GM12874 (cell line): ENCODE measurements around the gene MFAP3L.

Source experiments
- TF ChIP-seq, protein P1 (sequence below): IDR thresholded peaks from 2 replicates; pipeline ENCODE4 v1.5.1; 2011; ENCODE audit warnings: low read depth, mild to moderate bottlenecking, control low read depth, low read length, moderate library complexity; ENCODE audit not compliant: insufficient read depth

MFAP3L gene

DNA sequence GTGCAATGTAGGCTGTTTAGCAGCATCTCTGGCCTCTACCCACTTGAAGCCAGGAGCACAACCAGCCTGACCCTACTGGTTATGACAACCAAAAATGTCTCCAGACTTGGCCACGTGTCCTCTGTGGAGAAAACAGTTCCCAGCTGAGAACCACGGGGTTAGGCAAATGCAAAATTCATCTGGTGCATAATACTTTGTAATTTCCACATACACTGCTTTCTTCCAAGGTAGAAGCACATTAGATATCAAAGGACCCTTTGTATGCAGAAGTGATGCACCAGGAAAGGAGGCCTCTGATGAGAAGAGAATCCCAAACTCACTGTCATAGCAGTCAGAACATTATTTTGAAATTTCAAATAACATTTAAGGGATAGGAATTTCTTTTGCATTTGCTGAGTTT is 26.3 kb downstream of the MFAP3L start:
- TF ChIP-seq, protein P1, sequence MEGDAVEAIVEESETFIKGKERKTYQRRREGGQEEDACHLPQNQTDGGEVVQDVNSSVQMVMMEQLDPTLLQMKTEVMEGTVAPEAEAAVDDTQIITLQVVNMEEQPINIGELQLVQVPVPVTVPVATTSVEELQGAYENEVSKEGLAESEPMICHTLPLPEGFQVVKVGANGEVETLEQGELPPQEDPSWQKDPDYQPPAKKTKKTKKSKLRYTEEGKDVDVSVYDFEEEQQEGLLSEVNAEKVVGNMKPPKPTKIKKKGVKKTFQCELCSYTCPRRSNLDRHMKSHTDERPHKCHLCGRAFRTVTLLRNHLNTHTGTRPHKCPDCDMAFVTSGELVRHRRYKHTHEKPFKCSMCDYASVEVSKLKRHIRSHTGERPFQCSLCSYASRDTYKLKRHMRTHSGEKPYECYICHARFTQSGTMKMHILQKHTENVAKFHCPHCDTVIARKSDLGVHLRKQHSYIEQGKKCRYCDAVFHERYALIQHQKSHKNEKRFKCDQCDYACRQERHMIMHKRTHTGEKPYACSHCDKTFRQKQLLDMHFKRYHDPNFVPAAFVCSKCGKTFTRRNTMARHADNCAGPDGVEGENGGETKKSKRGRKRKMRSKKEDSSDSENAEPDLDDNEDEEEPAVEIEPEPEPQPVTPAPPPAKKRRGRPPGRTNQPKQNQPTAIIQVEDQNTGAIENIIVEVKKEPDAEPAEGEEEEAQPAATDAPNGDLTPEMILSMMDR: no peak

DNA sequence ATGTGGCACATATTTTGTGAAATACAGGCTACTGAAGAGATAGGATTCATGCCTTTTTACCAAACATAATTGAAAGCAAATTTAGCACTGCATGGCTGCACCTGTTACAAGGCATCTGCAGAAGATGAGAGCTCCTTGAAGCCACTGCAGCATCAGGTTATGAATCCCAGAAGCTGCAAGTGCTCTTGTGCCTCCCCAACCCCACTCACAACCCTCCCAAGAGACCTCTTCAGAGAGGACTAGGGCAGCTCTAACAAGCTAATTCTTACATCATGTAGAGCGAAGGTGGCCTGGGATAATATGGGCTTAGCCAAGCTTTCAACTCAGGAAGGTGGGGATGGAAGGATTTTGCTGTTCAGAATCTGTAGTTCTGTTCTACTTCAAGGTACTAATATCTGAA is 27.2 kb downstream of the MFAP3L start:
- TF ChIP-seq, protein P1: no peak

DNA sequence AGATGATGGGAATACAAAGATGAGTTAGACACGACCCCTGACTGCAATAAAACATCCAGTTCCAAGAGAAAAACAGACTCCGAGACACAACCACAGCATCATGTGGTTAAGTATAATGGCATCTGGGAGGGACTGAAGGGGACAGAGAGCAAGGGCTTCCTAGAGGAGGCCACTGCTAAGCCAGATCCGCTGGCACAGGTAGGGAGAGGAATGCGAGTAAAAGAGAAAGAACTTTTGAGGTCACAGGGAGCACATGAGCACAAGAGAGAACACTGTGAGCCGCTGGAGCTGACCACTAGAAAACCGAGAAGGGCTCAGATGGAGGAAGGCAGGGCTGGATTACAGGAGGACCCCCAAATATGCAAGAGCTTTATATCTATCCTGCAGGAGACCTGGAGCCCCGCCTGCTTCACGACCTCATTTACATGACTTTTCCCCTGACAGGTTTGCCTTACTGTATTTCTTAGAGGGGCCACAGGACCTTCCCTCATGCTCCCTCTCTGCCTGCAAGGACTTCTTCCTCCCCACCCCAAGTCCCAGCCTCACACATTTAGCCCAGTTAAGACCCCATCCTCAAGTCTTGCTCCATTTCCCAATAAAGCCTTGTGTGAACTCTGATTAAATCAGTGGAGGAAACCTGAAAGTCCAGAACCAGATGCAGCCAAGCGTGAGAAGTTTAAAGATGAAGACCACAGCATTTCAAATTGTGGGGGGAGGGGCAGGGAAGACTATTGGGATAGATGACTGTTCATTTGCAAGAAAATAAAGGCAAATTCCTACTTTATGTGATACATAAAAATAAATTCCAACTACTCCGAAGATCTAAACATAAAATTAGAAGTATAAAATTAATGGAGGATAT is 29.6 kb downstream of the MFAP3L start:
- TF ChIP-seq, protein P1: no peak

DNA sequence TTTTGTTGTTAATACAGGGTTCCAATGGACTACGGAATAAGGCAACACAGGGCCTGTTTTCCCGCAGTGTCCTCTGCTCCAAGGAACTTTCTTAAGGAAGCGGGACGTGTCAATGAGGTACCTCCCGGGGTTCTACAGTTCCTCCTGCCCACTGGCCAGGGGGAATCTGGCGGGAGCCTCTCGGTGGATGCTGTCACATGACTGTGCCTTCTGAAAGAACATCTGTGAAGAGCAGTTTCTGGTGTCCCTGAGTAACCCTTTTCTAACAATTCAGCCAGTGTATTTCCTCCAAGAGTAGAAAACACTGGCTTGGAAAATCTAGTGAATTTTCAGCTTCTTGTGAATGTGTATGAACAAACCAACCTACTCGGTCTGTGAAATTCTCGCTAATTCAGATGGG is 32.7 kb downstream of the MFAP3L start:
- TF ChIP-seq, protein P1: no peak

DNA sequence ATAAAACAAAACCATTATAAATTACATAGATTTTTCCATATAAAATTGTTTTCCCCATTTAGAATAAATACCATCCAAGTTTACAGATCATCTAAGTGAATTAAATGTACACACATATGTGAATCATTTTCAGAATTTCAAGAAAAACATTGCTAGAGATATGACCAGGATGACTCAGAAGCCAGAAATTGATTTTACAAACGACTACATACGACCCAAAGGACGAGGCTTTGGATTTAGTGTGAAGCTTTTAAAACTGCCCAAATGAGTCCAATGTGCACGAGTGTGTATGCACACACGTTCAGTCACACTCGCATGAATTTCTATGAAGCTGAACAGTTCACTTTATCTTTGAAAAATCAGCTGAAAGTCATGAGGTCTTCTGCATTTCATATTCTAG is 37.9 kb downstream of the MFAP3L start:
- TF ChIP-seq, protein P1: no peak

DNA sequence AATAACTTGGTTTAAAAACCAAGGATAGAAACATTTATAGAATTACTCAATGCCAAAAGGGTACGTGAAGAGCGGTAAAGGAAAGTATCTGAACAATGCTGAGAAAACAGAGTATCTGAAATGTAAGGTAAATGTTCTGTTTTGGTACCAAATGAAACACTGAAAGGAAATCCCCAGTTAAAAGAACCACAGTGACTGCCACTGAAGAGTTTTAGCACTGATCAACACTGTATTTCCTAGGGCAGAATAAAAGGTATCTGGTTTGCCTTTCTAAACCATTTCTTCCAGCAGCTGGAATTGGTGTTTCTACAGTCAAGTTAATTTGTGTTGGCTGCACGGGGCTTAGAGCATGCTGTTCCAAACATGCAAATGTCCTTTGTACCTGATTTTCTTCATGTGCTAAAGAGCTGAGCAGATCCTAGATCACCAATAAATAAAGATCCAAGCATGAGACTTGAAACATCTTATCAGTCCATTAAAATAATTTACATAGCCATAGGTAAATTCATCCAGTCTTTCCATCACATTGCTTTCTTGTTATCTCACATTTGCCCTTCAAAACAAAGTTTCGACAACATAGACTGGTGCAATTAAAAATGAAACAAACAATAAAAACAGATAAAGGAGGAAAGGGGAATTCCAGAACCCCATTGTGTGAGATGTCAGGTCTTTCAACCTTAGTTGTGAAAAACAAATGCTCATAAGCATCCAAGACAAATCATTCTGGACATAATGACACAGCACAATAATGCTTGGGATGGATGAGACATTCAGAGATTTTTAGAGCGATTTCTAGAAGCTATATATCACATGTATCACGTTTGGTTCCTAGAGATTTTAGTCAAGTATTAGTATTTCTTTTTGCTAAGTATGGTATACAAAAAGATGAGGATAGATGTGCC is 38.6 kb downstream of the MFAP3L start:
- TF ChIP-seq, protein P1: no peak

DNA sequence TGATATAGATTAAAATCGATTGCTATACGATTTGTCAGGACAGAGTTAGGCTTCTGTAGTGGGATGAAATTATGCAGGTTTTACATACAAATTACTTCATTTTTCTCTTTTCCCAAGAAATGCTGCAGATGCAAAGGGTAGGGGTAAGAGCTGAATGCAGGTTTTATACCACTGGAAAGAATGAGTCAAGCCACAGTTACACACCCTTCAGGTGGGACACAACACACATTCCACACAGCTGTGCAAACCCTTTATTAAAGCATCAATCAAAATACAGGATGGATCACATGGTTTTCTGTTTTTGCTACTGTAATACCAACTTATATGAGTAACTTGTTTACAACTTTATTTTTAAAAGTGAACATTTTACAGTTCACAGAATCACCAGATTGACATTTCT is 39.8 kb downstream of the MFAP3L start:
- TF ChIP-seq, protein P1: no peak
